Activated naive CD4-positive, alpha-beta T cell treated with Interleukin-2 at 50 U/mL for 16 hours (primary cell): ENCODE results near the gene G6PC1.
"Not testable (repeated sequence)": the region's sequence is repeated elsewhere in the genome, so short reads cannot be mapped to it uniquely, and the experiment has no call there.

Experiments
- DNase-seq: peaks from one replicate; pipeline ENCODE4 v3.0.0-alpha.2; 2020

Gene G6PC1

GRCh38 chr17:42900460-42901331 lies at the start of gene G6PC1:
TSS of gene G6PC1 (plus strand) at chr17:42900799. CDS start at chr17:42900877, 78 bp downstream.
- DNase-seq, result no peak

GRCh38 chr17:42850954-42851353 lies 49.6 kb upstream of the G6PC1 start, which contains the start of gene AOC3:
TSS of gene AOC3 (plus strand) at chr17:42851199. CDS start at chr17:42851344, 145 bp downstream.
- no peak for DNase-seq

- not testable (repeated sequence) for DNase-seq
Observed at GRCh38 chr17:42851371-42852240, 49.0 kb upstream of the G6PC1 start.

DNA sequence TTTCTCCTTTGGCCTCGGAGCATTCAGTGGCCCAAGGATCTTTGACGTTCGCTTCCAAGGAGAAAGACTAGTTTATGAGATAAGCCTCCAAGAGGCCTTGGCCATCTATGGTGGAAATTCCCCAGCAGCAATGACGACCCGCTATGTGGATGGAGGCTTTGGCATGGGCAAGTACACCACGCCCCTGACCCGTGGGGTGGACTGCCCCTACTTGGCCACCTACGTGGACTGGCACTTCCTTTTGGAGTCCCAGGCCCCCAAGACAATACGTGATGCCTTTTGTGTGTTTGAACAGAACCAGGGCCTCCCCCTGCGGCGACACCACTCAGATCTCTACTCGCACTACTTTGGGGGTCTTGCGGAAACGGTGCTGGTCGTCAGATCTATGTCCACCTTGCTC lies 48.2 kb upstream of the G6PC1 start:
- no peak for DNase-seq

DNA sequence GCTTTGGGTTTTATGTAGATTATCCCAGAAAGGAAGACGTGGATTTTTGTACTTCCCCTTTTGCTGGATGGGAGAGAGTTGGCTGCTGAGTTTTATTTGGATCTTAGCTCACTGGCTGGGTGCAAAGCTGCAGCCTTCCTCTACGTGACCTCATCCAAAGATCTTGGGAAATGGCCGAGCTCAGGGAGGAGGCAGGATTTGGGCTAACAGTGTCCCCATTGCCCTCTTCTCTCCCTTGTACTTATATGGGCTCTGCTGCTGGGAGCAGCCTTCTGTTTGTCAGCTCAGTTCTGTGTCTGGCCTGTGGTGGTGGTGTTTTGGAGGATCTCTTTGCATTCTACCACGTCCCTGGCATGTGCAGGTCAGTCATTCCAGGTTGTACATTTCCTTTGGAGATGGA lies 47.6 kb upstream of the G6PC1 start:
- DNase-seq, result no peak

DNA sequence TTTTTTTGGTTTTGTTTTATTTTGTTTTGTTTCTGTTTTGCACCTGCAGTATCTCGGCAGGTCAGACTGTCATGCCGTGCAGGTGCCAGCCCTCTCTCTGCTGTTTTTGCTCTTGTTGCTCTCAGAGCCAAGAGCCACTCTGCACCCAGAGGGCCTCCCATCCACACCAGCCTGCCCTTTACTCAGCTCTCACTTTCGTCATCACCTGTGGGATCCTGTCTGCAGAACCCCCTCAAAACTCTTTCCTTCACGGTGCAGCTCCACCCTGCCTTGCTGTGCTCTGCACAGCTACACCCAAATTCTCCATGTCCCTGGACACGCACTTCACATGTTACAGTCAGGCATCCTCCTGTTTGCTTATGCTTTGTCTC lies 47.0 kb upstream of the G6PC1 start:
- no peak for DNase-seq

DNA sequence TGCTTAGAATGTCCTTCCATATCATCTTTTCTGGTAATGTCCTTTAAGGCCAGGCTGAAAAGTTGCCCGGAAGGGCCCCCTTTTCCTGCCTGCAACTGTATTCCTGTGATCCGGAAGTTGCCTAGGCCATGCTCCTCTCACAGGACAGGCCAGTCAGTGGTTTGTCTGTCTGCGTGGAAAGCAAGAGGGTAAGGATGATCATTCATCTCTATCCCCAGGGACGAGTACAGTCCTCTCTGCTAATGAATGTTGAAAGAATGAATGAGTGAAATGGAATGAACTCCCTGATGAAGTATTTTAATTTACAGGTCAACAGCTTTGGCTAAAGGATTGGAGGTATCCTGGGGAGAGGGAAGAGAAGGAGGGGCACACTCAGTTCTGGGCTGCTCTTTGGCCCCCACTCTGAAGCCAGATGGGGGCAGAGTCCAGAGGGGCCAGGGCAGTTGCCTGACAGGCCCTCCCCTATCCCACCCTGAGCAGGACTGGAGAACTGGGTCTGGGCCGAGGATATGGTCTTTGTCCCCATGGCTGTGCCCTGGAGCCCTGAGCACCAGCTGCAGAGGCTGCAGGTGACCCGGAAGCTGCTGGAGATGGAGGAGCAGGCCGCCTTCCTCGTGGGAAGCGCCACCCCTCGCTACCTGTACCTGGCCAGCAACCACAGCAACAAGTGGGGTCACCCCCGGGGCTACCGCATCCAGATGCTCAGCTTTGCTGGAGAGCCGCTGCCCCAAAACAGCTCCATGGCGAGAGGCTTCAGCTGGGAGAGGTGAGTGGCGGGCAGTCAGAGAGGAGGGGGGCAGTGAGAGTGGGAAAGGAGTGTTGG lies 46.4 kb upstream of the G6PC1 start:
- DNase-seq, result no peak

- no peak for DNase-seq
Observed at GRCh38 chr17:42855048-42855596, 45.5 kb upstream of the G6PC1 start.

GRCh38 chr17:42856093-42856492 lies 44.5 kb upstream of the G6PC1 start:
- DNase-seq, result not testable (repeated sequence)

GRCh38 chr17:42856516-42856915 lies 44.1 kb upstream of the G6PC1 start:
- not testable (repeated sequence) for DNase-seq

- DNase-seq, result no peak
Observed at GRCh38 chr17:42857389-42857788, 43.2 kb upstream of the G6PC1 start.

DNA sequence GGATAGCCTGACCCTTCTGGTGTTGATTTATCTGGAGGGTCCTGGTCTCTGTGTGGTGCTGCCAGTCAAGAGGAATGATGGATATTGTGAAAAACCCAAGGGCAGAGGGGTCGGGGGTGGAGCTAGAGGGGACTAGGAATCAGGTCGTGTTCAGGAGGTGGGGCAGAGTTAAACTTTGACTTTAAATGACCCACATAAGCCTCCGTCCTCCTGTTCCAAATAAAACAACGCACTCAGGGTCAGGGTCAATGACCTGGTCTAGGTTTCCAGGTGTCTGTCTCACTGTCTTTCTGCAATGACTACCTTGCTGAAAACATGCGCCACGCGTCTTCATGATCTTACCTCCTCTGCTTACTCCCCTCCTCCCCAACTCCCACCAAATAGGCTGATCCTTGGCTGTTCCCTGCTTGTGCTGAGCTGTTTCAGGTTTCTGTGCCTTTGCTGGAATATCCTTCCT lies 34.9 kb upstream of the G6PC1 start:
- no peak for DNase-seq

- no peak for DNase-seq
Observed at GRCh38 chr17:42866216-42866615, 34.4 kb upstream of the G6PC1 start.

DNA sequence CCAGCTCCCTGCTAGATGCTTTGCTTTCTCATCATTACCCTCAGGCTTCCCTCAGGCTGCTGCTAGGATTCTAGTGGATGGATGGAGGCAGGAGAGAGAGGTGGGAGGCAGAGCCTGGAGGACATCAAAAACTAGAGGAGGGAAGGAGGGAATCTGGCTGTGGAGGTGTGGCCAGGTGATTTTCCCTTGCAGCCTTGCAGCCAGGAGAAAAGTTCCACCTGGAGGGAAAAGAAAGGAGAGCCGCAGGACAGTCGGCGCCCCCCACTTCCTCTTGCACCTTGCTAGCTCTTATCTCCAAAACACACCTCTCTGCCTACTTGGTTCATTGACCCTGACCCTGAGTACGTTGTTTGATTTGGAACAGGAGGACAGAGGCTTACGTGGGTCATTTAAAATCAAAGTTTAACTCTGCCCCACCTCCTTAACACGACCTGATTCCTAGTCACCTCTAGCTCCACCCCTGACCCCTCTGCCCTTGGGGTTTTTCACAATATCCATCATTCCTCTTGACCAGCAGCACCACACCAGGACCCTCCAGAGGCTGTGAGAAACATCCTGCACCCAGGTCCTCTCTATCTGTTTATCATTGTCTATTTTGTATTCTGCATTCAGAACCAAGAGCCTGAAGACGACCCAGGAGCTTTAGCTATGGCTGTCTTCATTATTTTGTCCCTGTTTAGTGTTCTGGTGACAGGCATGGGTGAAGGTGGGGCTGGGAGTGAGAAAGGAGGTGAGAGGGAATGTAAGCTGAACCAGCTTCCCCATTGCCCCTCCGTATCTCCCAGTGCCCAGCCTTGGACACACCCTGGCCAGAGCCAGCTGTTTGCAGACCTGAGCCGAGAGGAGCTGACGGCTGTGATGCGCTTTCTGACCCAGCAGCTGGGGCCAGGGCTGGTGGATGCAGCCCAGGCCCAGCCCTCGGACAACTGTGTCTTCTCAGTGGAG lies 33.7 kb upstream of the G6PC1 start:
- DNase-seq, result no peak

GRCh38 chr17:42867694-42868261 lies 32.8 kb upstream of the G6PC1 start:
- DNase-seq, result not testable (repeated sequence)

- DNase-seq, result no peak
Observed at GRCh38 chr17:42868338-42868737, 32.3 kb upstream of the G6PC1 start.

GRCh38 chr17:42871647-42872046 lies 29.0 kb upstream of the G6PC1 start:
- no peak for DNase-seq

GRCh38 chr17:42872251-42872965 lies 28.2 kb upstream of the G6PC1 start:
- DNase-seq, result no peak

- no peak for DNase-seq
Observed at GRCh38 chr17:42873315-42873714, 27.3 kb upstream of the G6PC1 start.
